Measurements from ENCODE around the gene CEP63. TPM values are rescaled to one million over a fixed set of nuclear protein-coding genes. Genes with fewer than 3 reads are reported as not detected.

The CEP63 gene
- polyA plus RNA-seq, 1 donor from 2014 or later = 14.1 TPM

DNA sequence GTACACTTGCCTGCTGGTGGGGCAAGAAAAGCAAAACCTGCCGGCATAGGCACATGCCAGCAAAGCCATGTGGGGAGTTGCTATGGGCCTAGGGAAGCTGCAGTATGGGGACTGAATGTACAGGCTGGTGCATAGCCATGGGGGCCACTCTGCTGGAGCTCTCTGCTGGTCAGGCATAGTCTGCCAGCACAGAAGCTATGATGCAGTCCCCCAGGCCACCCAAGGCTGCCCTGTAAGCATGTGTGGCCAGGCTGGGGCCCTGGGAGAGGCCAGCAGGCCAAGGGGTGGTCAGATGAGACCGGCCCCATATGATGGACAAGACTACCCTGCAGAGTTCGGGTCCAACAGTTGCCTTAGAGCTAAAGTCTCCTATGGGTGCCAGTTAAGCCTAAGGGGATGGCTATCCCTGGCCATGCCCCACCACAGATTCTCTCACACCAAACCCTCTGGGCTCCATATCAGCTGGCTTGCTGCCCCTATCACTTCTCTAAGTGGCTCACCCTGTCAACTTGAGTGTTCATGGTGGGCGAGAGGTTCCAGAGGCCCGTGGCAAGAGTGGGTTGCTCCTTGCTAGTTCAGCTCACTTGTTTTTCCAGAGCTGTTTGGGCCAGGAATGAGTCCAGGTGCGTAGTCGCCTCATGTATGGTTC lies 41.8 kb downstream of the CEP63 start:
- Histone ChIP-seq H4K20me1 (ENCODE audit: insufficient read depth) (no peaks in the 10 kb centered on the region), H3K4me2 (ENCODE audit: low read length) (no peak overlapping the region), H3K36me3 (ENCODE audit: insufficient read depth, low read length) (no peaks in the 10 kb centered on the region), H3K9me3 (ENCODE audit: low read length) (peaks cover 5% of the 10 kb centered on the region), H3K4me3 (ENCODE audit: low read length) (no peak overlapping the region), H3F3A (ENCODE audit: insufficient read depth, low read length, poor library complexity, severe bottlenecking) (no peaks in the 10 kb centered on the region), H3K79me2 (replicated peaks; ENCODE audit: insufficient read depth, low read length) (no peaks in the 10 kb centered on the region), H3K27me3 (ENCODE audit: insufficient read depth, low read depth, low read length) (no peaks in the 10 kb centered on the region), H2AFZ (ENCODE audit: low read depth, low read length) (no peak overlapping the region), H3K9ac (ENCODE audit: low read length) (no peak overlapping the region), H3K27ac (ENCODE audit: low read length) (no peak overlapping the region), H3K9me2 (ENCODE audit: insufficient read depth, low read length) (no peaks in the 10 kb centered on the region)
- no peak for TF ChIP-seq EZH2 (IDR thresholded peaks at IDR 0.05; ENCODE audit: borderline replicate concordance, insufficient read depth, low read length, poor library complexity, severe bottlenecking)
- TF ChIP-seq, protein P1, sequence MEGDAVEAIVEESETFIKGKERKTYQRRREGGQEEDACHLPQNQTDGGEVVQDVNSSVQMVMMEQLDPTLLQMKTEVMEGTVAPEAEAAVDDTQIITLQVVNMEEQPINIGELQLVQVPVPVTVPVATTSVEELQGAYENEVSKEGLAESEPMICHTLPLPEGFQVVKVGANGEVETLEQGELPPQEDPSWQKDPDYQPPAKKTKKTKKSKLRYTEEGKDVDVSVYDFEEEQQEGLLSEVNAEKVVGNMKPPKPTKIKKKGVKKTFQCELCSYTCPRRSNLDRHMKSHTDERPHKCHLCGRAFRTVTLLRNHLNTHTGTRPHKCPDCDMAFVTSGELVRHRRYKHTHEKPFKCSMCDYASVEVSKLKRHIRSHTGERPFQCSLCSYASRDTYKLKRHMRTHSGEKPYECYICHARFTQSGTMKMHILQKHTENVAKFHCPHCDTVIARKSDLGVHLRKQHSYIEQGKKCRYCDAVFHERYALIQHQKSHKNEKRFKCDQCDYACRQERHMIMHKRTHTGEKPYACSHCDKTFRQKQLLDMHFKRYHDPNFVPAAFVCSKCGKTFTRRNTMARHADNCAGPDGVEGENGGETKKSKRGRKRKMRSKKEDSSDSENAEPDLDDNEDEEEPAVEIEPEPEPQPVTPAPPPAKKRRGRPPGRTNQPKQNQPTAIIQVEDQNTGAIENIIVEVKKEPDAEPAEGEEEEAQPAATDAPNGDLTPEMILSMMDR (IDR thresholded peaks at IDR 0.05; ENCODE audit: poor library complexity, severe bottlenecking) = no peak
- TF ChIP-seq POLR2AphosphoS5 (IDR thresholded peaks at IDR 0.05) = no peak
- TF ChIP-seq EP300 (conservative IDR thresholded peaks at IDR 0.05; ENCODE audit: poor library complexity, severe bottlenecking) = no peak
- TF ChIP-seq, protein P2, sequence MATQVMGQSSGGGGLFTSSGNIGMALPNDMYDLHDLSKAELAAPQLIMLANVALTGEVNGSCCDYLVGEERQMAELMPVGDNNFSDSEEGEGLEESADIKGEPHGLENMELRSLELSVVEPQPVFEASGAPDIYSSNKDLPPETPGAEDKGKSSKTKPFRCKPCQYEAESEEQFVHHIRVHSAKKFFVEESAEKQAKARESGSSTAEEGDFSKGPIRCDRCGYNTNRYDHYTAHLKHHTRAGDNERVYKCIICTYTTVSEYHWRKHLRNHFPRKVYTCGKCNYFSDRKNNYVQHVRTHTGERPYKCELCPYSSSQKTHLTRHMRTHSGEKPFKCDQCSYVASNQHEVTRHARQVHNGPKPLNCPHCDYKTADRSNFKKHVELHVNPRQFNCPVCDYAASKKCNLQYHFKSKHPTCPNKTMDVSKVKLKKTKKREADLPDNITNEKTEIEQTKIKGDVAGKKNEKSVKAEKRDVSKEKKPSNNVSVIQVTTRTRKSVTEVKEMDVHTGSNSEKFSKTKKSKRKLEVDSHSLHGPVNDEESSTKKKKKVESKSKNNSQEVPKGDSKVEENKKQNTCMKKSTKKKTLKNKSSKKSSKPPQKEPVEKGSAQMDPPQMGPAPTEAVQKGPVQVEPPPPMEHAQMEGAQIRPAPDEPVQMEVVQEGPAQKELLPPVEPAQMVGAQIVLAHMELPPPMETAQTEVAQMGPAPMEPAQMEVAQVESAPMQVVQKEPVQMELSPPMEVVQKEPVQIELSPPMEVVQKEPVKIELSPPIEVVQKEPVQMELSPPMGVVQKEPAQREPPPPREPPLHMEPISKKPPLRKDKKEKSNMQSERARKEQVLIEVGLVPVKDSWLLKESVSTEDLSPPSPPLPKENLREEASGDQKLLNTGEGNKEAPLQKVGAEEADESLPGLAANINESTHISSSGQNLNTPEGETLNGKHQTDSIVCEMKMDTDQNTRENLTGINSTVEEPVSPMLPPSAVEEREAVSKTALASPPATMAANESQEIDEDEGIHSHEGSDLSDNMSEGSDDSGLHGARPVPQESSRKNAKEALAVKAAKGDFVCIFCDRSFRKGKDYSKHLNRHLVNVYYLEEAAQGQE (IDR thresholded peaks at IDR 0.05; ENCODE audit: borderline replicate concordance) = no peak
- no peak for TF ChIP-seq TAF1 (IDR thresholded peaks at IDR 0.05; ENCODE audit: low read depth)
- no peak for TF ChIP-seq SMC3 (conservative IDR thresholded peaks at IDR 0.05; ENCODE audit: poor library complexity)
- no peak for TF ChIP-seq MXI1 (conservative IDR thresholded peaks at IDR 0.05; ENCODE audit: poor library complexity, severe bottlenecking)
- TF ChIP-seq RAD21 (conservative IDR thresholded peaks at IDR 0.05) = no peak

DNA sequence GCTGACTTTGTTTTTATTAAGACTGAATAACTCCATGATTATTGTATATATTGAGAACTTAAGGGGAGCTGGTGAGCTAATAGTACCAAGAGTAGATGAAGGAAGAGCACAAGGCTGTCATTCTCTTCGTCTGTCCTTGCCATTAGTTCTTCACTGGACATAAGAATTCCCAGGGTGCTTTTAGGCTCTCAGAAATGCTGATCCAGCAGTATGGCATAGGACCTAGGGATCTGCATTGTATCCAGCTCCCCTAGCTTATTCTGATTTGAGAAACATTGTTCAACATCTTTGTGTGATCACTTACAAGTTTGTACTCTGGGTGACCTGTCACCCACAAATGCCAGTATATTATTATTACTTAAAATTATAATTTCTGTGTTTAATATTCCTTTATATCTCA lies 47.6 kb downstream of the CEP63 start:
- Histone ChIP-seq H4K20me1 (ENCODE audit: insufficient read depth) (no peaks in the 10 kb centered on the region), H3K9me2 (ENCODE audit: insufficient read depth, low read length) (no peaks in the 10 kb centered on the region), H3K36me3 (ENCODE audit: insufficient read depth, low read length) (no peaks in the 10 kb centered on the region), H3K27ac (ENCODE audit: low read length) (no peak overlapping the region), H3K79me2 (replicated peaks; ENCODE audit: insufficient read depth, low read length) (no peaks in the 10 kb centered on the region), H3K4me2 (ENCODE audit: low read length) (no peak overlapping the region), H3K9me3 (ENCODE audit: low read length) (no peaks in the 10 kb centered on the region), H3F3A (ENCODE audit: insufficient read depth, low read length, poor library complexity, severe bottlenecking) (no peaks in the 10 kb centered on the region), H2AFZ (ENCODE audit: low read depth, low read length) (no peak overlapping the region), H3K9ac (ENCODE audit: low read length) (no peak overlapping the region), H3K4me3 (ENCODE audit: low read length) (no peak overlapping the region), H3K27me3 (ENCODE audit: insufficient read depth, low read depth, low read length) (no peaks in the 10 kb centered on the region)
- no peak for TF ChIP-seq POLR2AphosphoS5 (IDR thresholded peaks at IDR 0.05)
- TF ChIP-seq EP300 (conservative IDR thresholded peaks at IDR 0.05; ENCODE audit: poor library complexity, severe bottlenecking) = no peak
- TF ChIP-seq MXI1 (conservative IDR thresholded peaks at IDR 0.05; ENCODE audit: poor library complexity, severe bottlenecking) = no peak
- TF ChIP-seq, protein P1 (IDR thresholded peaks at IDR 0.05; ENCODE audit: poor library complexity, severe bottlenecking) = no peak
- no peak for TF ChIP-seq RAD21 (conservative IDR thresholded peaks at IDR 0.05)
- TF ChIP-seq, protein P2 (IDR thresholded peaks at IDR 0.05; ENCODE audit: borderline replicate concordance) = no peak
- TF ChIP-seq SMC3 (conservative IDR thresholded peaks at IDR 0.05; ENCODE audit: poor library complexity) = no peak
- TF ChIP-seq EZH2 (IDR thresholded peaks at IDR 0.05; ENCODE audit: borderline replicate concordance, insufficient read depth, low read length, poor library complexity, severe bottlenecking) = no peak
- no peak for TF ChIP-seq TAF1 (IDR thresholded peaks at IDR 0.05; ENCODE audit: low read depth)
